ENCODE data around the gene NFIB. TPM values are rescaled to one million over a fixed set of nuclear protein-coding genes. Genes with fewer than 3 reads are reported as not detected.

The NFIB gene
- total and polyA plus RNA-seq, 2 of the 8 experiments (the other 6 are each of a cell fraction or from before 2014, with no cell fraction given) = 2.6 to 13.1 TPM

GRCh38 chr9:14220256-14220655 lies 93.7 kb downstream of the NFIB start (continued):
- TF ChIP-seq RNF2 (IDR thresholded peaks at IDR 0.05; ENCODE audit: borderline replicate concordance, low read depth, low read length, missing control alignments, poor library complexity, severe bottlenecking) = no peak
- no peak for TF ChIP-seq SP1 (IDR thresholded peaks at IDR 0.05; ENCODE audit: low read depth, low read length)
- TF ChIP-seq CHD2 (IDR thresholded peaks at IDR 0.05; ENCODE audit: low read length) = no peak
- TF ChIP-seq NRF1 (IDR thresholded peaks at IDR 0.05; ENCODE audit: low read depth, low read length) = no peak
- no peak for TF ChIP-seq EP300 (IDR thresholded peaks at IDR 0.05; ENCODE audit: borderline replicate concordance in 1 of 2, low read depth in 2 of 2, low read length in 2 of 2)
- no peak for TF ChIP-seq HDAC2 (IDR thresholded peaks at IDR 0.05; ENCODE audit: borderline replicate concordance in 1 of 2, low read depth in 2 of 2, low read length in 2 of 2)
